SHP77 (cell line): ENCODE measurements around the gene GTF2H4.
"Not testable (repeated sequence)": the region's sequence is repeated elsewhere in the genome, so short reads cannot be mapped to it uniquely, and the experiment has no call there.

Experiments
- DNase-seq, 2 experiments: peaks; one replicate each; lab custom pipeline; 2025; lab: John Stamatoyannopoulos, UW

The GTF2H4 gene

GRCh38 chr6:30907758-30908591 lies at the start of gene GTF2H4:
GTF2H4 (plus strand) TSS chr6:30908207.
- DNase-seq: peak; percentile 97 to 98

GRCh38 chr6:30859726-30860125 lies 48.3 kb upstream of the GTF2H4 start:
- DNase-seq: not testable (repeated sequence)

- no peak for DNase-seq
Measured at GRCh38 chr6:30861257-30862048, 46.6 kb upstream of the GTF2H4 start.

- no peak for DNase-seq
Measured at GRCh38 chr6:30862156-30862875, 45.7 kb upstream of the GTF2H4 start.

- no peak for DNase-seq
Measured at GRCh38 chr6:30864325-30864724, 43.7 kb upstream of the GTF2H4 start.

GRCh38 chr6:30869241-30869749 lies 38.7 kb upstream of the GTF2H4 start:
- not testable (repeated sequence) for DNase-seq

- no peak for DNase-seq
Measured at GRCh38 chr6:30870546-30870945, 37.5 kb upstream of the GTF2H4 start.

GRCh38 chr6:30871592-30872183 lies 36.3 kb upstream of the GTF2H4 start:
- no peak for DNase-seq

GRCh38 chr6:30873137-30873640 lies 34.8 kb upstream of the GTF2H4 start:
- no peak for DNase-seq

- DNase-seq: not testable (repeated sequence)
Measured at GRCh38 chr6:30873795-30874194, 34.2 kb upstream of the GTF2H4 start.

GRCh38 chr6:30875244-30876038 lies 32.6 kb upstream of the GTF2H4 start:
- peak; percentile 6 to 21 for DNase-seq

GRCh38 chr6:30876039-30876730 lies 31.8 kb upstream of the GTF2H4 start:
- no peak for DNase-seq

- DNase-seq: peak; percentile 85 to 91
Measured at GRCh38 chr6:30877419-30878262, 30.4 kb upstream of the GTF2H4 start.

GRCh38 chr6:30879684-30880427 lies 28.2 kb upstream of the GTF2H4 start:
- no peak for DNase-seq

GRCh38 chr6:30880698-30881252 lies 27.2 kb upstream of the GTF2H4 start:
- peak; percentile 64 to 68 for DNase-seq

- DNase-seq: peak; percentile 43 to 62
Measured at GRCh38 chr6:30881392-30882203, 26.4 kb upstream of the GTF2H4 start.

- peak; percentile 26 to 47 for DNase-seq
Measured at GRCh38 chr6:30882204-30882758, 25.7 kb upstream of the GTF2H4 start.
